ENCODE results near the gene AFTPH.

- TF ChIP-seq EZH2 (IDR thresholded peaks at IDR 0.05; ENCODE audit: borderline replicate concordance, low read depth, low read length, poor library complexity, severe bottlenecking), result no peak
- TF ChIP-seq, protein P1, sequence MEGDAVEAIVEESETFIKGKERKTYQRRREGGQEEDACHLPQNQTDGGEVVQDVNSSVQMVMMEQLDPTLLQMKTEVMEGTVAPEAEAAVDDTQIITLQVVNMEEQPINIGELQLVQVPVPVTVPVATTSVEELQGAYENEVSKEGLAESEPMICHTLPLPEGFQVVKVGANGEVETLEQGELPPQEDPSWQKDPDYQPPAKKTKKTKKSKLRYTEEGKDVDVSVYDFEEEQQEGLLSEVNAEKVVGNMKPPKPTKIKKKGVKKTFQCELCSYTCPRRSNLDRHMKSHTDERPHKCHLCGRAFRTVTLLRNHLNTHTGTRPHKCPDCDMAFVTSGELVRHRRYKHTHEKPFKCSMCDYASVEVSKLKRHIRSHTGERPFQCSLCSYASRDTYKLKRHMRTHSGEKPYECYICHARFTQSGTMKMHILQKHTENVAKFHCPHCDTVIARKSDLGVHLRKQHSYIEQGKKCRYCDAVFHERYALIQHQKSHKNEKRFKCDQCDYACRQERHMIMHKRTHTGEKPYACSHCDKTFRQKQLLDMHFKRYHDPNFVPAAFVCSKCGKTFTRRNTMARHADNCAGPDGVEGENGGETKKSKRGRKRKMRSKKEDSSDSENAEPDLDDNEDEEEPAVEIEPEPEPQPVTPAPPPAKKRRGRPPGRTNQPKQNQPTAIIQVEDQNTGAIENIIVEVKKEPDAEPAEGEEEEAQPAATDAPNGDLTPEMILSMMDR (conservative IDR thresholded peaks at IDR 0.05; ENCODE audit: low read depth, low read length), result no peak
Measured at GRCh38 chr2:64638502-64639120, 114.5 kb downstream of the AFTPH start.
